Karpas-422 (cell line): ENCODE data around the gene LRRC2. TPM values are rescaled to one million over a fixed set of nuclear protein-coding genes. Genes with fewer than 3 reads are reported as not detected.

Experiments
- DNase-seq: peaks from one replicate; pipeline ENCODE4 v3.0.0-alpha.2; 2015
- H2AFZ ChIP-seq: fragments of 200-600 bp; sonication (generic); 2 replicates; pipeline ENCODE4 v1.6.1; 2014; ENCODE audit warnings: antibody characterized with exemption, low read length, mixed read lengths
- H3K27ac ChIP-seq: fragments of 200-600 bp; sonication (generic); 2 replicates; pipeline ENCODE4 v1.5.1; 2014; ENCODE audit warnings: mild to moderate bottlenecking, low read length, moderate library complexity
- H3K27me3 ChIP-seq: fragments of 200-600 bp; sonication (generic); 2 replicates; pipeline ENCODE4 v1.6.1; 2014; ENCODE audit warnings: low read length, mixed read lengths
- H3K36me3 ChIP-seq: fragments of 200-600 bp; sonication (generic); 2 replicates; pipeline ENCODE4 v1.6.1; 2014; ENCODE audit warnings: low read length, mixed read lengths; ENCODE audit not compliant: insufficient read depth
- H3K4me1 ChIP-seq: fragments of 200-600 bp; sonication (generic); 2 replicates; pipeline ENCODE4 v1.6.1; 2014; ENCODE audit warnings: mild to moderate bottlenecking, low read length, mixed read lengths
- H3K4me2 ChIP-seq: fragments of 200-600 bp; sonication (generic); 2 replicates; pipeline ENCODE4 v1.6.1; 2014; ENCODE audit warnings: low read length, low read depth, mild to moderate bottlenecking; ENCODE audit not compliant: poor library complexity, severe bottlenecking
- H3K4me3 ChIP-seq: fragments of 200-600 bp; sonication (generic); 2 replicates; pipeline ENCODE4 v1.5.1; 2014; ENCODE audit warnings: mild to moderate bottlenecking, antibody characterized with exemption, low read length, mixed read lengths
- H3K79me2 ChIP-seq: fragments of 200-600 bp; sonication (generic); 2 replicates; pipeline ENCODE4 v1.6.1; 2014; ENCODE audit warnings: mild to moderate bottlenecking, low read length, mixed read lengths
- H3K9ac ChIP-seq: fragments of 200-600 bp; sonication (generic); 2 replicates; pipeline ENCODE4 v1.6.0; 2014; ENCODE audit warnings: low read length
- H3K9me2 ChIP-seq: fragments of 200-600 bp; sonication (generic), shearing (Covaris generic); replicated peaks from 2 replicates; pipeline ENCODE4 v1.6.0; 2014; ENCODE audit warnings: mild to moderate bottlenecking, low read length, moderate library complexity; ENCODE audit not compliant: insufficient read depth
- H3K9me3 ChIP-seq: fragments of 300-700, 200-600 bp; sonication (generic); 2 replicates; pipeline ENCODE4 v1.6.1; 2014; ENCODE audit warnings: low read length, mixed read lengths
- H4K20me1 ChIP-seq: fragments of 200-600 bp; sonication (generic); 2 replicates; pipeline ENCODE4 v1.6.1; 2014; ENCODE audit warnings: mild to moderate bottlenecking, antibody characterized with exemption, low read length, low read depth; ENCODE audit not compliant: insufficient read depth
- total RNA-seq: library from RNA; depleted of rRNA; stranded (reverse); fragments of >200 nt; shearing (Covaris generic); gene quantifications from 2 replicates; pipeline ENCODE4 v1.2.3, GENCODE V29; 2014; ENCODE audit warnings: low replicate concordance

The LRRC2 gene
- total RNA-seq, 1 experiment from 2014 or later, result not detected

GRCh38 chr3:46512191-46512749 lies 53.8 kb downstream of the LRRC2 start:
- no peak overlapping the region for H3K9ac ChIP-seq
- H3K9me2 ChIP-seq, result no peaks in the 10 kb centered on the region
- H3K79me2 ChIP-seq, result no peaks in the 10 kb centered on the region
- no peak overlapping the region for H3K4me2 ChIP-seq
- H3K4me3 ChIP-seq, result no peak overlapping the region
- no peaks in the 10 kb centered on the region for H3K36me3 ChIP-seq
- no peaks in the 10 kb centered on the region for H3K4me1 ChIP-seq
- no peak overlapping the region for H3K27ac ChIP-seq
- H3K9me3 ChIP-seq, result no peaks in the 10 kb centered on the region
- DNase-seq, result no peak
- no peak overlapping the region for H2AFZ ChIP-seq
- H4K20me1 ChIP-seq, result no peaks in the 10 kb centered on the region
- 0 out of 2 replicates have a peak, but pooled peaks cover 3% of the 10 kb centered on the region for H3K27me3 ChIP-seq

GRCh38 chr3:46509661-46510187 lies 56.4 kb downstream of the LRRC2 start:
- H3K27ac ChIP-seq, result no peak overlapping the region
- H3K27me3 ChIP-seq, result 0 out of 2 replicates have a peak, but pooled peaks cover 3% of the 10 kb centered on the region
- H3K36me3 ChIP-seq, result no peaks in the 10 kb centered on the region
- H3K4me2 ChIP-seq, result no peak overlapping the region
- H3K9ac ChIP-seq, result no peak overlapping the region
- H3K4me3 ChIP-seq, result no peak overlapping the region
- H3K4me1 ChIP-seq, result no peaks in the 10 kb centered on the region
- no peaks in the 10 kb centered on the region for H4K20me1 ChIP-seq
- H3K9me2 ChIP-seq, result no peaks in the 10 kb centered on the region
- H3K79me2 ChIP-seq, result no peaks in the 10 kb centered on the region
- H2AFZ ChIP-seq, result no peak overlapping the region
- no peak for DNase-seq
- H3K9me3 ChIP-seq, result no peaks in the 10 kb centered on the region

- Histone ChIP-seq H3K79me2 (no peaks in the 10 kb centered on the region), H3K9me3 (no peaks in the 10 kb centered on the region), H3K4me2 (no peak overlapping the region), H3K4me3 (no peak overlapping the region), H3K9me2 (no peaks in the 10 kb centered on the region), H3K27ac (no peak overlapping the region), H3K9ac (no peak overlapping the region), H3K36me3 (no peaks in the 10 kb centered on the region), H4K20me1 (no peaks in the 10 kb centered on the region), H2AFZ (no peak overlapping the region), H3K27me3 (0 out of 2 replicates have a peak, but pooled peaks cover 3% of the 10 kb centered on the region), H3K4me1 (no peaks in the 10 kb centered on the region)
- no peak for DNase-seq
Measured at GRCh38 chr3:46508850-46509591, 57.1 kb downstream of the LRRC2 start.

- no peak overlapping the region for H3K4me3 ChIP-seq
- DNase-seq, result no peak
- H3K9ac ChIP-seq, result no peak overlapping the region
- H3K9me2 ChIP-seq, result no peaks in the 10 kb centered on the region
- no peaks in the 10 kb centered on the region for H3K36me3 ChIP-seq
- H3K4me2 ChIP-seq, result no peak overlapping the region
- no peaks in the 10 kb centered on the region for H4K20me1 ChIP-seq
- H3K79me2 ChIP-seq, result no peaks in the 10 kb centered on the region
- no peak overlapping the region for H3K27ac ChIP-seq
- H3K4me1 ChIP-seq, result no peaks in the 10 kb centered on the region
- H3K9me3 ChIP-seq, result no peaks in the 10 kb centered on the region
- H2AFZ ChIP-seq, result no peak overlapping the region
- H3K27me3 ChIP-seq, result no peaks in the 10 kb centered on the region
Measured at GRCh38 chr3:46506526-46506925, 59.6 kb downstream of the LRRC2 start.

- Histone ChIP-seq H3K27me3 (no peaks in the 10 kb centered on the region), H4K20me1 (no peaks in the 10 kb centered on the region), H3K4me1 (peaks cover 3% of the 10 kb centered on the region), H3K9ac (no peak overlapping the region), H3K79me2 (no peaks in the 10 kb centered on the region), H2AFZ (no peak overlapping the region), H3K4me2 (no peak overlapping the region), H3K27ac (no peak overlapping the region), H3K4me3 (no peak overlapping the region), H3K9me3 (no peaks in the 10 kb centered on the region), H3K9me2 (no peaks in the 10 kb centered on the region), H3K36me3 (no peaks in the 10 kb centered on the region)
- no peak for DNase-seq
Measured at GRCh38 chr3:46505953-46506352, 60.1 kb downstream of the LRRC2 start.

- H4K20me1 ChIP-seq, result no peaks in the 10 kb centered on the region
- no peaks in the 10 kb centered on the region for H3K79me2 ChIP-seq
- H3K27me3 ChIP-seq, result no peaks in the 10 kb centered on the region
- H3K9ac ChIP-seq, result no peak overlapping the region
- H3K9me3 ChIP-seq, result no peaks in the 10 kb centered on the region
- H3K4me2 ChIP-seq, result no peak overlapping the region
- H3K27ac ChIP-seq, result no peak overlapping the region
- no peaks in the 10 kb centered on the region for H3K9me2 ChIP-seq
- no peak overlapping the region for H2AFZ ChIP-seq
- peaks cover 6% of the 10 kb centered on the region for H3K4me1 ChIP-seq
- H3K36me3 ChIP-seq, result no peaks in the 10 kb centered on the region
- H3K4me3 ChIP-seq, result no peak overlapping the region
- no peak for DNase-seq
Measured at GRCh38 chr3:46504789-46505188, 61.3 kb downstream of the LRRC2 start.

- peaks cover 5% of the 10 kb centered on the region; the same call in 1 of the 2 replicates for H4K20me1 ChIP-seq
- no peak overlapping the region for H3K4me3 ChIP-seq
- H3K4me1 ChIP-seq, result peaks cover 6% of the 10 kb centered on the region
- no peaks in the 10 kb centered on the region for H3K27me3 ChIP-seq
- no peak overlapping the region for H3K27ac ChIP-seq
- H2AFZ ChIP-seq, result no peak overlapping the region
- H3K79me2 ChIP-seq, result no peaks in the 10 kb centered on the region
- H3K4me2 ChIP-seq, result no peak overlapping the region
- no peaks in the 10 kb centered on the region for H3K36me3 ChIP-seq
- no peaks in the 10 kb centered on the region for H3K9me2 ChIP-seq
- no peaks in the 10 kb centered on the region for H3K9me3 ChIP-seq
- H3K9ac ChIP-seq, result no peak overlapping the region
- no peak for DNase-seq
Measured at GRCh38 chr3:46503200-46503874, 62.8 kb downstream of the LRRC2 start.

GRCh38 chr3:46501702-46502101 lies 64.4 kb downstream of the LRRC2 start:
- peaks cover 9% of the 10 kb centered on the region; the same call in 1 of the 2 replicates for H4K20me1 ChIP-seq
- no peak overlapping the region for H3K27ac ChIP-seq
- H3K79me2 ChIP-seq, result no peaks in the 10 kb centered on the region
- no peak overlapping the region for H3K9ac ChIP-seq
- H3K36me3 ChIP-seq, result no peaks in the 10 kb centered on the region
- no peak overlapping the region for H3K4me2 ChIP-seq
- no peaks in the 10 kb centered on the region for H3K9me2 ChIP-seq
- no peak overlapping the region for H3K4me3 ChIP-seq
- peaks cover 6% of the 10 kb centered on the region for H3K4me1 ChIP-seq
- H2AFZ ChIP-seq, result no peak overlapping the region
- H3K9me3 ChIP-seq, result no peaks in the 10 kb centered on the region
- no peak for DNase-seq
- no peaks in the 10 kb centered on the region for H3K27me3 ChIP-seq
